Measurements from ENCODE around the gene DTNB.
"Not testable (repeated sequence)": the region's sequence is repeated elsewhere in the genome, so short reads cannot be mapped to it uniquely, and the experiment has no call there.

Gene DTNB

DNA sequence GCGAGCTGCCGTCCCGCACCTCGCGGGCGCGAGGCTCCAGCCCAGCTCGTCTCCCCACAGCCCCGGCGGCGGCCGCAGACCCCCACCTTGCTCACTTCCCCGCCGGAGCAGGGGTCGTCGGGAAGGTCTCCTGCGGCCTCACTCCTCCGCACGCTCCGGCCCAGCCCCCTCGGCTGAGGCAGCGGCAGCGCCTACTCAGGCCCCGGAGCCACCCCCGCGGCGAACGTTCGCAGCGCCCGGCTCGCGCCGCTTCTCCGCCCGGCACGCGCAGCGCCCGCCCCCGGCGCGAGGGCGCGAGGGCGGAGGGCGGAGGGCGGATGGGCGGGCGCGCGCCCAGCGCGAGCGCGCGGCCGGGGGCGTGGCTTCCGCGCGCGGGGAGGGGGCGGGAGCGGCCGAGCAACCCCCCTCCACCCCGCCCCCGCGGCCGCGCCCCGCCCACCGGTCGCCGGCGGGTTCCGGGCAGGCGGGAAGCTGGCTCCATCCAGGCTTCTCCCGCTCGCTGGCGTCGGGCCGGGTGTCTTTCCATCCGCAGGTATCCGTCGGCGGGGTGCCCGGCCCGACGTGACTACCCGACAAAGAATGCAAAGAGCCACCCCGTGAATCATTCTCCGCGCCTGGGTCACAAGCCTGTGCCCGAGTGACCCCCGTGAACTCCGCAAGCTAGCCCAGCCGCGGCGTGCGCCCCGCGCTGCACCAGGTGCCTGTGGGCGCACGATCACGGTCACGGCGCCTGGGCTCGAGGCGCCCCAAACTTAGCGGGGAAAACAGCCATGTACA is at the start of gene DTNB:
DTNB (minus strand) TSS at position 278 of the 777 bp plus-strand sequence. CDS start 20,917 bp downstream, outside the sequence.
- peak; percentile 47 to 73 (median 70) for DNase-seq (ENCODE audit: low read depth in 3 of 3, low spot score in 1 of 3)

DNA sequence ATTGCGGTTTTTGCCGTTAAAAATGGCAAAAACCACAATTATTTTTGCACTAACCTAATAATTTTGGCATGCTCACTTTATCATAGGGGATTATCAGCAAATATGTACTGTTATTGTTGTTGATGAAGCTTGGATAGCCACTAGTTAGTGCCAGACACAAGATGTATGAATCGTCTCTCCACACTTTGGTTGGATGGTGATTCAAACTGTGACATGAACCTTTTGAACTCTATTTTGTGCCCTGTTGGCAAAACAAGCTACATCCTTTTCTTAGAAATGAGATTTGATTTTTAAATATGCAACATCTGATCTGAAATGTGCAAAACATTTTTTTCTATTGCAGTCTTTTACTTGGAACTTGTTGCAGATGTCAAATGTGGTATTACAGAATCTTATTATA is 48.8 kb upstream of the DTNB start:
- DNase-seq (ENCODE audit: low read depth in 3 of 3, low spot score in 1 of 3): no peak

DNA sequence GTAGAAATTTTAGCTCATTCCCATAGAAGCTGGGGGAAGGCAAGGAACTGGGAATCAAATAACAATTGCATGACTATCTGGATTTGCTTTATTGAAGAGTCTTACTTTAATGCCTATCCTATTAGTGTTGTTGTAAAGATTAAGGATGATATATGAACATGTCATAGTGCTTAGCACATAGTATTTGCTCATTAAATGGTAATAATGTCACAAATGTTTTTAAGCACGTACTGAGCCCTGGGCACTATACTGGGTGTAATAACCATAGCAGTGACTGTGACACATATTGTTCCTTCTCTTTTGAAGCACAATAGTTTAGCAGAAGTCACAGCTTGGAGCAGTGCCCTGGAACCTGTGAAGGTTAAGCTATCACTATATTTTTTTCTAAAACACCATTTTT is 47.2 kb upstream of the DTNB start:
- no peak for DNase-seq (ENCODE audit: low read depth in 3 of 3, low spot score in 1 of 3)

DNA sequence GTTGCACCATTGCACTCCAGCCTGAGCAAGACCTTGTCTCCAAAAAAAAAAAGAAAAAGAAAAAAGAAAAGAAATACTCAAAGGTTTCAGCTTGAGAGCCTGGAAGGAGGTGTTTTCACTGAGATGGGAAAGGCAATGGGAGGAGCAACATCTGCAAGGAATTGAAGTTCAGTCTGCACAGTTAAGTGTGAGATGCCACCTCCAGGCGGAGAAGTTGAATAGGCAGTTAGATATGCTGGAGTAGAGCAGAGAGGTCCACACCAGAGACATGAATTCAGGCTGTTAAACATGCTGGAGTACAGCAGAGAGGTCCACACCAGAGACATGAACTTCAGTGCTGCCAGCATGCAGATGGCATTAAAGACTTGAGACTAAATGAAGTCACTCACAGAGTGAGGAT is 41.4 kb upstream of the DTNB start:
- no peak for DNase-seq (ENCODE audit: low read depth in 3 of 3, low spot score in 1 of 3)

DNA sequence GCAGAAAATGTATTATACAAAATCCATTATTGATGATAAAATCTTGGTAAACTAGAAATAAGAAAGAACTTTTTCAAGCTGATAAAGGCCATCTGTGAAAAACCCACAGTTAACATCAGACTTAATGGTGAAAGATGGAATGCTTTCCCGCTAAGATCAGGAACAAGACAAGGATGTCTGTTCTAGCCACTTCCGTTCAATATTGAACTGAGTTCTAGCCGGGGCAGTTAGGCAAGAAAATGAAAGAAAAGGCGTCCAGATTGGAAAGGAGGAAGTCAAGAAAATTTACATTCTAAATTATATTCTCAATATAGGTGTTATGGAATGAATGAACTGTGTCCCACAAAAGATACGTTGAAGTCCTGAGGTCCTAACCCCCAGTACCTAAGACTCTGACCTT is 39.1 kb upstream of the DTNB start:
- DNase-seq (ENCODE audit: low read depth in 3 of 3, low spot score in 1 of 3): no peak

DNA sequence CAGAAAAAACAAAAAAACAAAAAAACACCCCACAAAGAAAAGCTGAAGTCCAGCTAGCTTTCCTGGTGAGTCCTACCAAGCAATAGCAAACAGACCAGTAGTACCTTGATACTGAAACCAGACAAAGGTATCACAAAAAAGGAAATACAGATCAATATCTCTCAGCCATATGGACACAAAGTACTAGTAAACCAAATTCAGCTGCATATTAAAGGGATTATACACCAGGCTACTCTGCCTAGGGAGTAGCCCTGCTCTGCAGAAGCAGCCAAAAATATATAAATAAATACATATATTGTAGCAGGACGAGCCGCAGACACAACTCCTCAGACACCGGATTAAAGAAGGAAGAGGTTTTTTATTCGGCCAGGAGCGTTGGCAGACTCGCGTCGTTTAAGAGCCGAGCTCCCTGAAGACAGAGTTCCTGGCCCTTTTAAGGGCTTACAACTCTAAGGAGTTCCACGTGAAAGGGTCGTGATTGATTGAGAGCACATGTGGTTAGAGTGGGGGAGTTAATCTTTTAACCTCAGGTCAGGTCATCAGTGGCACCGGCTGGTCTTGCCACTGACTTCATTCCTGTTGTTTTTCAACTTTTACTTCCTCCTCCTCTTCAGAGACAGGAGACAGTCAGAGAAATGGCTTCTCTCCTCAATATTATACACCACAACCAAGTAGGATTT is 38.4 kb upstream of the DTNB start:
- no peak for DNase-seq (ENCODE audit: low read depth in 3 of 3, low spot score in 1 of 3)

DNA sequence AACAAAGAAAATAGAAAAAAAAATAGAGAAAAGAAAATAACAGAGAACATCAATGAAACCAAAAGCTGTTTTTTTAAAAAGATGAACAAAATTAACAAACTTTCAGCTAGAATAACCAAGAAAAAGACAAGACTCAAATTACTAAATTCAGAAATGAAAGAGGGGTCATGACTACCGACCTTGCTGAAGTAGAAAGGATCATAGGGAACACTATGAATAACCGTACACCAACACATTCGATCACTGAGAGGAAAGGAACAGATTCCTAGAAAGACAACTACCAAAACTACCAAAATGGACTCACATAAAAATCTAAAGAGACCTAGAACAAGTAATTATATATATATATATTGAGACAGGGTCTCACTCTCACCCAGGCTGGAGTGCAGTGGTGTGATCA is 37.4 kb upstream of the DTNB start:
- DNase-seq (ENCODE audit: low read depth in 3 of 3, low spot score in 1 of 3): no peak

DNA sequence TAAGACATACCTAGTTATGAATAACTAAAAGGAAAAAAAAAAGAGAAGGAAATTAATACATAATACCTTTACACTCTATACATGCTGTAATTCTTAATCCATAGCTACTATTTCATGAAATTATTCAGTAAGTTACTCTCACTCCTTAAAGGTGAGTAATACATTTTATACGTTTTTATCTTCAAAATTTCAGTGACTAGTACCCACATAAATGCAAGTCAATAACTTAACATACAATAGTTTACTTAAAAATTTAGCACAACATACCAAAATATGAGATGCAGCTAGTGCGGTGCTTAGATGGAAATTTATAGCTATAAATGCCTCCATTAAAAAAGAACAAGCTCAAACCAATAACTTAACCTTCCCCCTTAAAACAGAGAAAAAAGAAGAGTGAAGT is 36.0 kb upstream of the DTNB start:
- no peak for DNase-seq (ENCODE audit: low read depth in 3 of 3, low spot score in 1 of 3)

DNA sequence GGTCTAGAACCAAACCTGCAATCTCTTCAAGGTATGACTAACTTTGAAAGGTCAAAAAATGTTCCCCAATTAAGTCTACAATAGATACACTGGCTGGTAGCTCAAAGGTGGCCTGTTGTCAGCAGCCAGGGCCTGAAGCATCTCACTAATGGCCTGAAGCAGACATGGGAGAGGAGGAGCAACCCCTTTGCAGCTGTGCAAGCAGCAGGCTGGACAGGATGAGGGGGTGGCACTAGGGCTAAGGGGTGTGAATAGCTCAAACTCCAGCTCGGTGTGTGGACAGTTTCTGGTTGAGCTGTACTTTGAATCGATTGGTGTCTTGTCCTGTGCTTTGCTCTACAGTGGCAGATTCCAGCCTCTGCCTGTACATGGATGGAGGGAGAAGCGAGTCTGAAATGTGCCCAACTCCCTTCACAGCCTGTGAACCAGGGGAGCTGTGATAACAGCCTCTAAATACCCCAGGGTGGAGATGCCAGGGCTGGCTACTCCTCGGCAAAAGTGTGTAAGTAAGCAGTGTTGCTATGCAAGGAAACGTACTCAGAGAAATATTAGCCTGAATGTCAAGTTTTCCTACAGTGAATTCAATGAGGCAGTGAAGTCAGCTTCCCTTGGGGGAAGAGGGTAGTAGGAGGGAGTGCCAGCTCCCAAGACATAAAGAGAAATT is 34.7 kb upstream of the DTNB start:
- no peak for DNase-seq (ENCODE audit: low read depth in 3 of 3, low spot score in 1 of 3)

DNA sequence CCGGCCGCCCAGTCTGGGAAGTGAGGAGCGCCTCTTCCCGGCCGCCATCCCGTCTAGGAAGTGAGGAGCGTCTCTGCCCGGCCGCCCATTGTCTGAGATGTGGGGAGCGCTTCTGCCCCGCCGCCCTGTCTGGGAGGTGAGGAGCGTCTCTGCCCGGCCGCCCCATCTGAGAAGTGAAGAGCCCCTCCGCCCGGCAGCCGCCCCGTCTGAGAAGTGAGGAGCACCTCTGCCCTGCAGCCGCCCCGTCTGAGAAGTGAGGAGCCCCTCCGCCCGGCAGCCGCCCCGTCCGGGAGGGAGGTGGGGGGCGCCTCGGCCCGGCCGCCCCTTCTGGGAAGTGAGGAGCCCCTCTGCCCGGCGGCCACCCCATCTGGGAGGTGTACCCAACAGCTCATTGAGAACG is 32.2 kb upstream of the DTNB start:
- not testable (repeated sequence) for DNase-seq (ENCODE audit: low read depth in 3 of 3, low spot score in 1 of 3)

DNA sequence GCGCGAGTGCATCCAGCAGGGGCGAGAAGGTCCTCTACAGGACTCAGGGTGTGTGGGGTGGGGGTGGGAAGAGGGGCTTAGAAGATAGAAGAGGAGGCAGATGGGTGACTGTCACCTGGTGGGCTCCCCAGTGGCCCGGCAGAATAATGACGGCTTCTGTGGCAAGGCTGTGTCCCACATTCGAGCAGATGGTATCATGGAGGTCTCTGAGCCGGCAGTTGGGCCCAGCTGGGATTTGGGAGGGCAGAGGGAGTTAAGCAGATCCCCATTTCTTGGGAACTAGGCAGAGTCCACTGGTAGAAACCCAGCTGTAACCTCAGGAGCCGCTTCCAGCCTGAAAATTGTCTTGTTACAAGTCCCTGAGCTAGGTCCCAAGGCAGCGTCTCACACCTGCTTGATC is 28.4 kb upstream of the DTNB start:
- DNase-seq (ENCODE audit: low read depth in 3 of 3, low spot score in 1 of 3): no peak

DNA sequence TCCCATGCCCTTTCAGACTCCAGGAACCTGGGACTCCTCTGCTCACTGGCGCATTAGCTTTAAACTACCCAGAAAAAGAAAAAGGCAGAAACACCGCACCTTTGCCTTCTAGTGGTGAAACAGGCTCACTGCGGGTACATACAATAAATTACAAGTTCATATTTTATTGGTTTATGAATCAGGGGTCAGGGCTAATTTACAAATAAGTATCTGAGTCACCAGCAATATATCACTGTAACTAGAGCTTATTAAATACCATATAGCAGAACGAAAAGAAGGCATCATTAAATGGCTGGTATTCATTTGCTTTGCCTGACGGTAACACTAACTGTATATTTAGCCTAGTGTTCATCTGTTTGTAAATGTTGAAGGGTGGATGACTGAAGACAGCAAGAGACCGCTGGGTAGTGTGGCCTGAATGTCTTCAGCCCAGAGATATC is 26.9 kb upstream of the DTNB start:
- no peak for DNase-seq (ENCODE audit: low read depth in 3 of 3, low spot score in 1 of 3)

DNA sequence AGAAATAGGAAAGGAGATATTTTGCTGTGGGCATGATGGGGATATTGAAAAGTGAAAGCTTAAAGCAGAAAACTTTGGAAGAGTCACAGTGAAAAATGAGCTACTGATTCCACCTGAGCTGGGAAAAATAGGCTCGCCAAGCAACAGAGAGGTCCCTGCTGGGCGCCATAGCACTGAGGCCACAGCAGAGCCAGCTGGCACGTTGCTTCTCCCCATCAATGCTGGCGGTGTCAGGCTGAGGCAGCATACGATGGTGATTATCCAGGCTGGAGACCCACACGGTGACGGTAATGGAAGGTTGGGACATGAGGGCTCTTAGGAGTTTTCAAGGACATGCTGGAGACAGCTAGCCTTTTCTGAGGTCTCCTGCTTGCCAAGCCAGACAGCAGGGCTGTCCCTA is 25.8 kb upstream of the DTNB start:
- DNase-seq (ENCODE audit: low read depth in 3 of 3, low spot score in 1 of 3): no peak

DNA sequence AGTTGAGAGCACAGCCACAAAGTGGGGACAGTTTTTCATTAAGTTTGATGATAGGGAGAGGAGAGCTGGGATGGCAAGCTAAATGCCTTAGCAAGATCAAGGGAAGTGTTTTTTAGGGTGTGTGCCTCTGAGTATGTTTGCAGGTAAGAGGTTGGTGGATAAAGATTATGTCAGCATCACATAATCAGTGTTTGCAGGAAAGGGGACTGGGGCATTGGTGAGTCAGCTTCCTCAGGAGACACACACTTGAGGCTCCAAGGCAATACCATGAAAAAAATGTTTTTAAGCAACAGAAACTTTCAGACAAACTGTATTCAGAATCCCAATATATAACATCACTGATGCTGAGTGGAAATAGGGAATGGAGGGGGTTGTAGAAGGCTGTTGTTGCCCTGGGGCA is 25.4 kb upstream of the DTNB start:
- DNase-seq (ENCODE audit: low read depth in 3 of 3, low spot score in 1 of 3): no peak

DNA sequence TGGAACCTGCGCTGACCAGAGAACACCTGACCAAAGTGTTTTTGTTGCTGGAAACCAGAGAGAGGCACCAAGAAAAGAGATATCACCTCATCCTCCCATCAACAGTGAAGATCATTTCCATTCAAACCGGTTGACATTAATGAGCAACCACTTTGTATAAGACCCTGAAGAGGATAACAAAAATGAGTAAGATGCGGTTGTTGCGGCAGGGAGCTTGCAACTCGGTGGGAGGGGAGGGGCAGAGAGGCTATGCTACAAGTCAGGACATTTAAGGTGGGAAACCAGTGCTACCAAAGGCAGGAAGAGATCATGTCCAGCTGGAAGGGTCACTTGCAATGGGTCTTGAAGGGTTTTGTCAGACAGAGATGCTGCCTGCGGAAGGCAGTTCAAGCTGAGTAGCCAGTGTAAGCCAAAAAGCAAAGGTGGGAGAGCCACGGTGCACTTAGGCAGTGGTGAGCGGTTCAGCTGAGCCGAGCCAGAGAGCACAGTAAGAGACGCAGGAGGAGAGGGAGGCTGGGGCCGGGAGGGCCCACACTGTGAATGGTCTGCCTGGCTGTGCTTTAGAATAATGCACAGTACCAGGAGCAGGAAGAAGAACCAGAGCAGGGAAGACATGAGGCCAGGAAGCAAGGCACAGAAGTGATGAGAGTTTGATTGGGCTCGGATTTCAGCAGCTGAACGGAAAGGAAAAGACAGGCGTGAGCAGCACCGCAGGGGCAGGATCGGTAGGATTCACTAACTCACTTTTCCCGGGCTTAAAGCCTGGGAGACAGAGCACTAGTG is 24.4 kb upstream of the DTNB start:
- no peak for DNase-seq (ENCODE audit: low read depth in 3 of 3, low spot score in 1 of 3)

DNA sequence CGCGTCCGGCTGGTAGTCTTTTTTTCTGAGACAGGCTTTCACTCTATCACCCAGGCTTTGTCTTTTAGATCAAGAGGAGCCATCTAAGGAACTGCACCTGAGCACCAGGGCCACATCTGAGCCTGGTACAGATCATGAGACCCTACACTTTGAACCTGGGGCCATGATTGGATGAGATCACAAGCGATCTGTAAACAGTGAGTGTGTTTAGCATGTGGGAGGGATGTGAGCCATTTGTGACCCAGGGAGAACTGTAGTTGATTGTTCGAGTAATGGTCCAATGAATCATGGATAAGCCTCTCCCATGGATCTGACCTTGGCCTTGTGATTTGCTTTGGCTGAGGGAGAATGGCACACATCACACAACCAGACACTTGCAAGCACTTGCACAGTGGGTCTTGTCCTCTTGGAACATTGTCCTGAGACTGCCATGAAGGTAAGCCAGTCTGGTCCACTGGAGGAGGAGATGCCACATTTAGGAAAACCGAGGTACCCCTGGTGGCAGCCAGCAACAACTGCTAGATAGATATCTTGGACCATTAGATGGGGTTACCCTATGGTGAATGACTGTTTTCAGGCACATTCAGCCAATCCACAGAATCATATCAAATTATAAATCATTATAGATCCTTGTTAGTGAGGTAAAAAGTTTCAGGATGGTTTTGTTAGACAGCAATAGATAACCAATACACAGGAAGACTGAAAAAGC is 19.5 kb upstream of the DTNB start:
- no peak for DNase-seq (ENCODE audit: low read depth in 3 of 3, low spot score in 1 of 3)

DNA sequence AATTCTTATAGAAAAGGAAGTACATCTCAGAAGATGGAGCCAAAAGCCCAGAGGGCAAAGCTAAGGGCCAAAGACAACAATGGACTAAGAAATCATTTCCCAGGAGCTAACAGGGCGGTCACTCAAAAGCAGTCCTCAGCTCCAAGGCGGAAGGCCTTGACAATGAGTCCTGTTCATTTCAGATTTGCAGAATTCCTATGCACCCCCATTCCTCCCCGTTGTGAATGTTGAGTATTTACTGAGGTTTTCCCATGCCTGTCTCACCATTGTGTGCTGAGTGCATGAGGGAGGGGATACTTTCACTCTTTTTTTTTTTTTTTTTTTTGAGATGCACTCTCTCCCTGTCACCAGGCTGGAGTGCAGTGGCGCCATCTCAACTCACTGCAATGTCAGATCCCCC is 18.8 kb upstream of the DTNB start:
- DNase-seq (ENCODE audit: low read depth in 3 of 3, low spot score in 1 of 3): no peak

DNA sequence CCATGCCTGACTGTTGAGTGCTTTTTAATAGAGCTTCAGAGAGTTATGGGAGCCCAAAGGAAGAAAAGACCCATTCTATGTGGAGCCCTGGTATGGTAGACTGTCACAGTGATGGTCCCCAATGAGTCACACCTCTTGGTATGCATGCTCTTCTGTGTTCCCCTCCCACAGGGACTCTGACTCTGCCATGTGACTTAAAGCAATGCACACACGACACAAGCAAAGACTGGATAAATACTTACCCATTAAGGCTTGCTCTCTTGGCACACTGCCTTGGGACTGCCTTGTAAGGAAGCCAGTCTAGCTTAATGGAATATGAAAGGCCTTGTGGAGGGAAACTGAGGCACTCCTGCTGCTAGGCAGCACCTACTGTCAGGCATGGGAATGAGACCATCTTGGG is 16.7 kb upstream of the DTNB start:
- DNase-seq (ENCODE audit: low read depth in 3 of 3, low spot score in 1 of 3): no peak

DNA sequence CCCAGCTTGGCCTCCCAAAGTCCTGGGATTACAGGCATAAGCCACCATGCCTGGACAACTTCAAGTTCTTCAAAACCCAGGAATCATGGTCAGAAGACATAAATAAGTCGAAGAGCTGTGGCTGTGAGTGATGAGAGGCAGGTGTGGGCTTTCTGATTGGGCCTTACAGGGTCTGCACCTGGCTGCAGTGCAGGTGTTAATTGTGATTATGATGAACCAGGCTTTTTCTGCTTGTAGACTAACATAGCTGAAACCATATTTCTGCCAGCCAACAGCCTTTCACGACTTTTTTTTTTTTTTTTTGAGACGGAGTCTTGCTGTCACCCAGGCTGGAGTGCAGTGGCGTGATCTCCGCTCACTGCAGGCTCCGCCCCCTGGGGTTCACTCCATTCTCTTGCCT is 14.9 kb upstream of the DTNB start:
- no peak for DNase-seq (ENCODE audit: low read depth in 3 of 3, low spot score in 1 of 3)

DNA sequence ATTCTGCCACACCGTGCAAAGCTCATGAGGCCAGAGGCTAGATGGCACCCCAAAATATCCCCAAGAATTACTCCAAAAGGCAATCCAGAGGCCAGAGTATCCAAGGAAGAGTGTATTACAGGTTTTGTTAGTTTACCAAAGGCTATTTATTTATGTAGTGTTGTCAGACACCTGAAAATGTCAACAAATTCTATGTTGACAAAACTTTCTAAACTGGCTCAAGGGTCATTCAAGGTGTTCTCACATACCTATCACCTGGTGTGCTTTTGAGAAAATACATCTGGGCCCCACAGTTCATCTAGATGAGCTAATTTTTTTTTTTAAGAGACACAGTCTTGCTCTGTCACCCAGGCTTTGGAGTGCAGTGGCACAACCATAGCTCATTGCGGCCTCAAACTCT is 12.4 kb upstream of the DTNB start:
- DNase-seq (ENCODE audit: low read depth in 3 of 3, low spot score in 1 of 3): no peak

Measured in stimulated activated CD4-positive, alpha-beta T cell treated with anti-CD3 and anti-CD28 coated beads, TNF-alpha, amount 100 ng/mL, for 1 hour (primary cell).